GM18951 (cell line): Measurements from ENCODE around the gene GPATCH8.

ENCODE experiments used
- POLR2A ChIP-seq: IDR thresholded peaks from 4 replicates; pipeline ENCODE4 v1.6.1; 2011; ENCODE audit warnings: mild to moderate bottlenecking; ENCODE audit not compliant: insufficient read length, insufficient read depth; ENCODE audit errors: extremely low read depth
- in situ Hi-C: fragments of 300-500 bp; cut with MboI; formaldehyde crosslinking; loops from one replicate; pipeline ENCODE4 v1.12.0; 2022; ENCODE audit warnings: low sequenced_read_pairs, mixed read lengths, inconsistent platforms; ENCODE audit not compliant: unreplicated experiment

Gene GPATCH8

DNA sequence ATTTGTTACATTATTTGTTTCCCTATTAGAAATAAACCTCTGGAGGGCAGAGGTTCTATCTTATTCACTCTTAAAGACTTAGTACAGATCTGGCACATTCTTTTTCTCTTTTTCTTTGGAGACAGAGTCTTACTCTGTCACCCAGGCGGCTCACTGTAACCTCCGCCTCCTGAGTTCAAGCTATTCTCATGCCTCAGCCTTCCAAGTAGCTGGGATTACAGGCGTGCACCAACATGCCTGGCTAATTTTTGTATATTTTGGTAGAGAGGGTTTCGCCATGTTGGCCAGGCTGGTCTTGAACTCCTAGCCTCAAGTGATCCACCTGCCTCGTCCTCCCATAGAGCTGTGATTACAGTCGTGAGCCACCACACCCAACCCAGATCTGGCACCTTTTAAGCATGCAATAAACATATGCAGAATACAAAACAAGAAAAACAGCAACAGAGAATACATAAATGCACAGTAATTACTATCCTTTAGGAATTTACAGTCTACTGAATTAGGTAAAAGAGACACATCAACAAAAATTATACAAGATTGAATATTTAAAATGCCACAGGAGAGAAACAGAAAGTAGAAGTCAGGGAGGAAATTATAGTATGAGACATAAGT is 52.1 kb downstream of the GPATCH8 start:
- TF ChIP-seq POLR2A: no peak
- in situ Hi-C loops: no loop called here

DNA sequence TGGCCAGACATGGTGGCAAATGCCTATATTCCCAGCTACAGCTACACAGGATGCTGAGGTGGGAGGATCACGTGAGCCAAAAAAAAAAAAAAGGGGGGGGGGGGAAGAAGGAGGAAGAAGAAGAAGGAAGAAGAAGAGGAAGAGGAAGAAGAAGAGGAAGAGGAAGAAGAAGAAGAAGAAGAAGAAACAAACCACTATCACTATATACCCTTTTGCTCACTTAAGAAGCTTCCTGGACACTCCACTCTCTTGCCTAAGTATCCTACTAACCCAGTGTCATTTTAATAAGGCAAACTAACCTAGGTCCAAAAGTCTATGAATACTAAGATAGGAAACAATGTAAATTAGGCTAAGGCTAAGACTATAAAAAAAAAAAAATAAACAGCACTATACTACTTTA is 54.8 kb downstream of the GPATCH8 start:
- no peak for TF ChIP-seq POLR2A
- in situ Hi-C loops: no loop called here

DNA sequence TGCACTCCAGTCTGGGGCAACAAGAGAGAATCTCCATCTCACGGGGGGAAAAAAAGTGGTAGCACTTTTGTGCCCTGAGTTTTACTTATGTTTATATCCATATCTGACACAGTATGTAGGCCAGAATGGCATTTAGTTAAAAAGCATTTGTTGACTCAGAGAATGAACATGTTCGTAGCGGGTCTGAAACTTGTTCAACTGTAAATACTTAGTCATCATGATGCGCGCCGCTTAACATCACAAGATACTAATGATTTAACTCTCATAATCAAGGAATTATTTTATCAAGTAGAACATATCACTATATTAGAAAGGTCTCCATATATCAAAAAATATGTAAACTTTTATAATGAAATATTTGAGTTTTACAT is 58.5 kb downstream of the GPATCH8 start:
- TF ChIP-seq POLR2A: no peak
- in situ Hi-C loops: no loop called here

DNA sequence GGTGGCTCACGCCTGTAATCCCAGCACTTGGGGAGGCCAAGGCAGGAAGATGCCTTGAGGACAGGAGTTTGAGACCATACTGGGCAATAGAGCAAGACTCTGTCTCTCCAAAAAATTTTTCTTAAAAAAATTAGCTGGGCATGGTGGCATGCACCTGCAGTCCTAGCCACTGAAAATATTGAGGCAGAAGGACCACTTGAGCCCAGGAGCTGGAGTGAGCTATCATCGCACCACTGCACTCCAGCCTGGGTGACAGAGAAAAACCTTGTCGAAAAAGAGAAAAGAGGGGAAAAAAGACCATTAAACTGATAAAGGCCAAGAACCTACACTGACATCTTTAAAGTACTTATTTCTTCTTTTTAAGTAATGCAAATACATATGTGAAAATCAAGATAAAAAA is 60.4 kb downstream of the GPATCH8 start:
- TF ChIP-seq POLR2A: no peak
- in situ Hi-C loops: no loop called here

DNA sequence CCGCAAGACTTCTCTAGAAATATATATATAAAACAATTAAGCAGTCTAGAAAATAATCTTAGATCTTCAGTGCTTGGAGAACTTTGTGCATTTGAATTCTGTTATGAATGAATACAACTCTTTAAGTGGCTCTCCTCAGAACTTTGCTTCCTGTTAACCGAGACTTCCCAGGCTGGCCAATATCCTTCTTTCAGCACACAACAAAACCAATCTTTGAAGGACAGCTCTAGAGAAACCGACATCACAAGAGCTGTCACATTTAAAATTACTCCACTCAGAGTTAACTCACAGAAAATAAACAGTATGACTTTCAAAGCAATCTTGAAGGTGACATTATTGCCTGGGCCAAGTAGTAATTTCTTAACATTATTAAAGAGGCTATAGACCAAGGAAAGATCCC is 64.0 kb downstream of the GPATCH8 start:
- in situ Hi-C loops: no loop called here

DNA sequence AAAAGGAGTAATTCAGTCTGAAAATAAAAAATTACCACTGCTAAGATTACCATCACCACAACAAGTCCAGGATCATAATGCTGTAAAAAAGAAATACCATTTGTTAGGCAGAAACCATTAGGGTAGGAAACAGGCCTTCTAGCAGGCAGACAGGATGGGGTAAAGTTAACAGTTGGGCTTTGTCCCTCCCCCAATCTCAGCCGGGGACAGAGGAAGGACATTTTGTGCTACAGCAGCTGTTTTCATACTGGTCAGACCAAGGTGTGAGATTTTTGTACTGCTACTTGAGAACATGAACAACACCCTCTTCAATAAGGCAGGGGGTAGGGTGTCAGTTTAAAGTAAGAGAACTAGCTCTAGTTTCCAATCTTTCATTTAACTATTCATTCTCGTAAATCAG is 64.6 kb downstream of the GPATCH8 start:
- in situ Hi-C loops: no loop called here
- TF ChIP-seq POLR2A: no peak

More for the DNA sequence above, 64.0 kb downstream of the GPATCH8 start:
- TF ChIP-seq POLR2A: no peak

DNA sequence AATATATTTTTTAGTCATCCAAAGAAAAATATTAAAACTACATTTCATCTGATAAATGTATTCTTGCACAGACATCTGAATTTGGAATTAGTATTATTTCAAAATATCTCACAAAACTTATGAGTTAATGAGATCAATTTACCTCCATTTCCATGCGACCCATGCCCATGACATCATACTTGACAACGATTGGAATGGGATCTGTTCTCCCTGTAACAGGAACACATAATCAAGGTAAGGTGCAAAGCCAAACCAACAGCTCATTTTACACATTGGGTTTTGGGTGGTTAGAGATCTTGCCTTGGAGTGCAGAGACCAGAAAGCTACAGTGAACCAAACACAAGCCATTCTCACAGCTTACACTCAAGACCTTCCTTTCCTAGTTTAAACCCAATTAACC is 66.9 kb downstream of the GPATCH8 start:
- in situ Hi-C loops: no loop called here
- TF ChIP-seq POLR2A: no peak

DNA sequence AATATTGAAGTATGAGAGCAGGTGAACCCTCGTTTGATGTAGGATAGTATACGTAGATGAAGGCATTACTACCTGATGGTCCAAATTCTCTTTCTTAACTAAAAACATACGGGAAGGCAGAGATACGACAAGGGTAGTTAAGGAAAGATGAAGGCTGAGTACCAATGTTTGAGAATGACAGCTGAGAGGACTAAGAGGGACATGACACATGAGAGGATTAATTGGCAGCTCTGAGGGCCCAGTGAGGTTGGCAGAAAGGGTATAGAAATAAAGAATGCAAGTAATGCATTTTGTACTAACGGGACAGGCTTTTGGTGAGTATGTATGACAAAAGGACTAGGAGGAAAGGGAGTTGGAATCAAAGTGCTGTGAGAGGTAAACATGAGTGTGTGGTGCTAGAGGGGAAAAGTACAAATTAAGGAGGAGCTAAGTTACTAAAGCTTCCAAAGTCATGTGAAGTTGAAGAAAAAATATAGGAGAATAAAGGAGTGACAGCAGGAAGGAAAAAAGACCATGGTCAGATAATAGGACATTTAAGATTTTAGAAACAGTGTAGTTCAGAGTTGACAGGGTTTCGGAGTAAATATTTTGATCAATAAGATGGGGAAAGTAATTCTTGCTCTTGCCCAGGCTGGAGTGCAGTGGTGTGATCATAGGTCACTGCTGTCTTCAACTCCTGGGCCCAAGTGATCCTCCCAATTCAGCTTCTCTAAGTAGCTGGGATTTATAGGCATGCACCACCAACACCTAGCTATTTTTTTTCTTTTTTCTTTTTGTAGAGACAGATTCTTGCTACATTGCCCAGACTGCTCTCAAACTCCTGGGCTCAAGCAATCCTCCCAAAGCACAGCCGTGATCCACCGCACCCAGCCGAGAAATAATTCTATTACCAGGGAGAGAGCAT is 70.7 kb downstream of the GPATCH8 start:
- no peak for TF ChIP-seq POLR2A
- in situ Hi-C loops: no loop called here

DNA sequence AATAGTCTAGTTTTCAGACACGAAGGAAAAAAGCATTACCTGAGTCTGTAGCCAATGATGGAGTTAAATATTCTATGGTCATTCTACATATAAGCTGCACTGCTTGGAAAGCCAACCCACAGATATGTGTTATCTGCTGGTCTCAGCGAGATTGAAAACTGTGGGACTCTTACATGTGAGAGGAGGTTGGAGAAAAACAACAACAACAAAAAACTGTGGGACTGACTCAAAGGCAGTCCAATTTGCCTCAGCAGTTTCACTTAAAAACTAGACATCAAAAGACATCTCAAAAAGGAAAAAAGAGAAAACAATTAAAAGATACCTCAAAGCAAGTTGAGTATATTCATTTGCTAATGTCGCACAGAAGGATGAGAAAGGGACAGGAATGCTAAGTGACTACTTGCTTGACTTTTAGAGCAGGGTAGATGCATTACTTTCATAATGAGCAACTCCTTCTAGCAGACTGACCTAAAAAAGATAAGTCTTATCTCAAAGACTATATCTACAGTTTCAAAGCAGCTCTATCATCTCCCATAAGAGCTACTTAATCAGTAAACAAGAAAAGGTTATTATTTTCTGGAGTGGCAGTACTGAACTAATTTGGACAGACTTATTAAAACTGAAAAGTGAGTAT is 78.3 kb downstream of the GPATCH8 start:
- in situ Hi-C loops: no loop called here
- TF ChIP-seq POLR2A: no peak

DNA sequence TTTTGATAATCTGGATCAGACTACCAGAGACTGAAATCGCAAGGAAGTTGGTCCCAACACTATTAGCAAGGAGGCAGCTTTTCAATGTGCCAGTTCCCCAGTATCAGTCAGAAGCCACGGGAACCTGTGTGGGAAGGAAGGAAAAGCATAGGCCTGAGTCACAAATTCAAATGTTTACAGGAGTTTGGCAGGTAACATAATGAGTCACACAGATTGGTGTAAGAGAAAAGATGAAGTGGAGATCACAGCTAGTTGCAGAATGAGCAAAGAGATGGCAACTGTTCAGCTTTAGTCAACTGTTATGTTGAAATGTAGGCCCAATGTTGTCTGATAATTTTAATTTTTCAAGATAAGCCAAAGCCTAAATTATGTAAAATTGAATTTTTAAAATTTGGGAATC is 85.7 kb downstream of the GPATCH8 start:
- TF ChIP-seq POLR2A: no peak
- in situ Hi-C loops: no loop called here

DNA sequence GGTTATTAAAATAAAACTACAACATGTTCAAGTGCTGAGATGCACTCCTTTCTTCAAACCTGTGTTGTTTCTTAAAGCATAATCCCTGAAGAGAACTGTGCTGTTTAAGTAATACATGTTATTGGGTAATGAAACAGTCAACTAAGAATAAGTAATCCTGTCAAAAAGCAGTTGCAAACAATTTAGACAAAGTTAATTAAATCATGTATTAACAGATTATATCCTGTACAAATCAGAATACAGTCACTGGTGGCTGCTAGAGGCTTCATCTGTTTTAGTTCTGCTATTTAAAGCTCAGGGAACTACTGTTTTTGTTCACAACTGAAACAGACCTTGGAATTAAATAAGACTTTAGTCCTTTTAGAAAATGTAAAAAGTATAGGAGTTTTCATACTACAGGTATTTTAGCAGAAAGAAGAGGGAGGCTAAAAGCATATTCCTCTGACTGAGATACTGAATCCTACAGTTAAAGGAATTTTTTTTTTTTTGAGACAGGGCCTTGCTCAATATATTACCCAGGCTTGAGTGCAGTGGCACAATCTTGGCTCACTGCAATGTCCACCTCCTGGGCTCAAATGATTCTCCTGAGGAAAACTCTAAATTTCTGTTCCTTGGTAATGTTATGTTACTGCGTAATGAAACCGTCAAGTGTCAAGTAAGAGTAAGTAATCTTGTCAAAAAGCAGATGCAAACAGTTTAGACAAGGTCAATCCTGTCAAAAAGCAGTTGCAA is 86.5 kb downstream of the GPATCH8 start:
- no peak for TF ChIP-seq POLR2A
- in situ Hi-C loops: no loop called here

DNA sequence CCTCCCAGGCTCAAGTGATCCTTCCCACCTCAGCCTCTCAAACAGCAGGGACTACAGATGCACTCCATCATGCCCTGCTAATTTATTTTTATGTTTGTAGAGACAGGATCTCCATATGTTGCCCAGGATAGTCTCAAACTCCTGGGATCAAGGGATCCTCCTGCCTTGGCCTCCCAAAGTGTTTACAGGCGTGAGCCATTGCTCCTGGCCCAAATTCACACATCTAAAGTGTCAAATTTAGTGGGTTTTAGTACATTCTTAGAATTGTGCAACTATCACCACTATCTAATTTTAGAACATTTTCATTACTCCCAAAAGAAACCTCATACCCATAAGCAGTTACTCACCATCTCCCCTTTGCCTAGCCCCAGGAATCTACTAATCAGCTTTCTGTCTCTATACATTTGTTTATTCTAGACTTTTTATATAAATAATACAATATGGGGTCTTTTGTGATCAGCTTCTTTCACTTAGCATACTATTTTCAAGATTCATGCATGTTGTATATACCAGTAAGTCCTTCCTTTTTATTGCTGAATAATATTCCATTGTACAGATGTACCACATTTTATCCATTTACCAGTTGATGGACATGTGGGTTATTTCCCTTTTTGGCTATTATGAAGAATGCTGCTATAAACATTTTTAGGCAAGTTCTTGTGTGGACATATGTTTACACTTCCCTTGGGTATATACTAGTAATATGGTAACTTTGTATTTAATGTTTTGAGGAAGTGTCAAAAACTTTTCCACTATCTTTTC is 88.6 kb downstream of the GPATCH8 start:
- no peak for TF ChIP-seq POLR2A
- in situ Hi-C loops: no loop called here

DNA sequence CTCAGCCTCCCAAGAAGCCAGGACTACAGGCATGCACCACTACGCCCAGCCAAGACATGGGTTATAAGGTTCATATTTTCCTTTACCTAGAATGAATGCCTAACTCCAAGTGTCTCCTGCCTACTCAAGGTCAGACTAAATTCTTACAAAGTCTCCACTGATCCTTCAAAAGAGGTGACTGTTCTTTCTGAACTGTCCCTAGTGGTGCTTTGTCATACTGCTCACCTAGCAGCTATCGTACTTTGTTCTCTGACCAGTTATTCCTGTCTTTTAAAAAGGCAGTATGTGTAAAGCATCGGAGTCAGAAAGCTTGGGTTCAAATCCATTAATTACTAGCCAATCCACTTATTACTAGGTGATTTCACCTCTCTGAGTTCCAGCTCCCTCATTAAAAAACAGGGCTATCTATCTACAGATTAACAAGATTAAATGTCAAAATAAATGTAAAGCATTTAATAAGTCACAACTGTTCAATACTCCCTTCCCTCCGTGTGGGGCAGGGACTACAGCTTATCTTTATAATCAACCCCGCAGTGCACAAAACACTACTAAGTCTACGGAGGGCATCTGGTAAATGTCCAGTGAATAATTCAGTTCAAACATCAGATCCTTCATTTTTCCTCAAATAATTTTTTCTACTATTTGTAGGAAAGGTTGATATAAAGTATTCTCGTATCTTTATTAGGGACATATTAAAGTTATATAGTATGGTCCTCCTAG is 93.7 kb downstream of the GPATCH8 start:
- in situ Hi-C loops: no loop called here

More for the DNA sequence above, 93.7 kb downstream of the GPATCH8 start:
- no peak for TF ChIP-seq POLR2A
